WTC11 (cell line): Measurements from ENCODE around the gene KIRREL3. TPM values are rescaled to one million over a fixed set of nuclear protein-coding genes. Genes with fewer than 3 reads are reported as not detected.

ENCODE experiments used
- ATAC-seq: fragments of 200-7000 bp; cut with Tn5 transposase; 2 replicates; pipeline ENCODE4 v1.10.0; 2021; ENCODE audit warnings: mild to moderate bottlenecking, moderate library complexity
- CTCF ChIA-PET: fragments of 300-600 bp; sonication (Branson Sonifier 250); formaldehyde crosslinking; loops from one replicate; lab custom pipeline; 2021; ENCODE audit warnings: antibody characterized with exemption; lab: Charles Lee
- POLR2A ChIA-PET: fragments of 350-600 bp; sonication (Branson Sonifier 250); formaldehyde crosslinking; loops from one replicate; lab custom pipeline; 2021; ENCODE audit warnings: antibody characterized with exemption; lab: Charles Lee
- DNase-seq: peaks from one replicate; pipeline ENCODE4 v3.0.0; 2021; ENCODE audit warnings: low spot score
- H3K27ac Mint-ChIP-seq: 2 replicates; pipeline ENCODE4 v1.8.0; 2021; ENCODE audit warnings: mixed read lengths
- H3K27me3 Mint-ChIP-seq: 2 replicates; pipeline ENCODE4 v1.8.0; 2021; ENCODE audit warnings: low read depth, mild to moderate bottlenecking, moderate library complexity, mixed read lengths
- H3K36me3 Mint-ChIP-seq: 2 replicates; pipeline ENCODE4 v1.8.0; 2021; ENCODE audit warnings: mixed read lengths
- H3K4me1 Mint-ChIP-seq: 2 replicates; pipeline ENCODE4 v1.8.0; 2022; ENCODE audit warnings: mixed read lengths
- H3K4me3 Mint-ChIP-seq: 2 replicates; pipeline ENCODE4 v1.8.0; 2021; ENCODE audit warnings: mild to moderate bottlenecking, moderate library complexity, mixed read lengths
- H3K9me3 Mint-ChIP-seq: 2 replicates; pipeline ENCODE4 v1.8.0; 2021; ENCODE audit warnings: mixed read lengths
- ATF1 ChIP-seq: sonication (generic); formaldehyde crosslinking; IDR thresholded peaks from 2 replicates; pipeline ENCODE4 v1.8.1; 2023; ENCODE audit warnings: mild to moderate bottlenecking, moderate library complexity, missing genetic modification reagents
- ELF4 ChIP-seq: sonication (generic); formaldehyde crosslinking; IDR thresholded peaks from 2 replicates; pipeline ENCODE4 v1.8.1; 2022; ENCODE audit warnings: low read depth, mild to moderate bottlenecking, moderate library complexity, missing genetic modification reagents
- GABPB1 ChIP-seq: sonication (generic); formaldehyde crosslinking; IDR thresholded peaks from 2 replicates; pipeline ENCODE4 v1.8.1; 2023; ENCODE audit warnings: mild to moderate bottlenecking, missing genetic modification reagents
- GRHL2 ChIP-seq: fragments of 250-450 bp; sonication (Bioruptor Pico); IDR thresholded peaks from 2 replicates; pipeline ENCODE4 v1.8.0; 2022; ENCODE audit warnings: mild to moderate bottlenecking, moderate library complexity; ENCODE audit not compliant: insufficient replicate concordance, severe bottlenecking
- HMGA2 ChIP-seq: fragments of 250-450 bp; sonication (Bioruptor Pico); IDR thresholded peaks from 2 replicates; pipeline ENCODE4 v1.4.0; 2021; ENCODE audit warnings: mild to moderate bottlenecking, moderate library complexity
- KAT7 ChIP-seq: sonication (generic); formaldehyde crosslinking; IDR thresholded peaks from 2 replicates; pipeline ENCODE4 v1.8.1; 2023; ENCODE audit warnings: missing genetic modification reagents, mild to moderate bottlenecking, borderline replicate concordance
- NFATC4 ChIP-seq: fragments of 250-450 bp; sonication (Bioruptor Pico); IDR thresholded peaks from 2 replicates; pipeline ENCODE4 v1.9.0; 2021; ENCODE audit warnings: mild to moderate bottlenecking
- NFE2L1 ChIP-seq: sonication (generic); formaldehyde crosslinking; IDR thresholded peaks from 2 replicates; pipeline ENCODE4 v1.8.1; 2023; ENCODE audit warnings: missing genetic modification reagents
- NR1H2 ChIP-seq: sonication (generic); formaldehyde crosslinking; IDR thresholded peaks from 2 replicates; pipeline ENCODE4 v1.9.0; 2021; ENCODE audit warnings: mild to moderate bottlenecking, moderate library complexity, missing genetic modification reagents
- RORB ChIP-seq: fragments of 250-450 bp; sonication (Bioruptor Pico); IDR thresholded peaks from 2 replicates; pipeline ENCODE4 v1.9.0; 2021; ENCODE audit warnings: mild to moderate bottlenecking
- SOX15 ChIP-seq: fragments of 250-450 bp; sonication (Bioruptor Pico); IDR thresholded peaks from 2 replicates; pipeline ENCODE4 v1.9.0; 2021; ENCODE audit warnings: mild to moderate bottlenecking
- ZNF317 ChIP-seq: sonication (generic); formaldehyde crosslinking; IDR thresholded peaks from 2 replicates; pipeline ENCODE4 v1.8.1; 2023; ENCODE audit warnings: low read depth, mild to moderate bottlenecking, moderate library complexity, missing genetic modification reagents, borderline replicate concordance
- total RNA-seq: library from RNA; stranded (reverse); gene quantifications from 3 replicates; pipeline ENCODE4 v1.2.3, GENCODE V29; 2021
- TF ChIP-seq, protein P1 (sequence below): sonication (generic); formaldehyde crosslinking; IDR thresholded peaks from 2 replicates; pipeline ENCODE4 v1.8.0; 2023; ENCODE audit warnings: missing genetic modification reagents, mild to moderate bottlenecking, borderline replicate concordance
- TF ChIP-seq, protein P2 (sequence below): sonication (generic); formaldehyde crosslinking; IDR thresholded peaks from 2 replicates; pipeline ENCODE4 v1.8.1; 2022; ENCODE audit warnings: mild to moderate bottlenecking, moderate library complexity, missing genetic modification reagents
- TF ChIP-seq, protein P3 (sequence below): sonication (generic); formaldehyde crosslinking; IDR thresholded peaks from 2 replicates; pipeline ENCODE4 v1.8.0; 2023; ENCODE audit warnings: mild to moderate bottlenecking, missing genetic modification reagents
- TF ChIP-seq, protein P4 (sequence below): sonication (generic); formaldehyde crosslinking; IDR thresholded peaks from 2 replicates; pipeline ENCODE4 v1.8.0; 2022; ENCODE audit warnings: mild to moderate bottlenecking, missing genetic modification reagents
- TF ChIP-seq, protein P5 (sequence below): sonication (generic); formaldehyde crosslinking; IDR thresholded peaks from 2 replicates; pipeline ENCODE4 v1.8.0; 2023; ENCODE audit warnings: missing genetic modification reagents
- TF ChIP-seq, protein P6 (sequence below): sonication (generic); formaldehyde crosslinking; conservative IDR thresholded peaks from 2 replicates; pipeline ENCODE4 v1.8.1; 2022; ENCODE audit warnings: mild to moderate bottlenecking, missing genetic modification reagents
- TF ChIP-seq, protein P7 (sequence below): sonication (generic); formaldehyde crosslinking; IDR thresholded peaks from 2 replicates; pipeline ENCODE4 v1.8.1; 2023; ENCODE audit warnings: mild to moderate bottlenecking, missing genetic modification reagents, moderate library complexity
- TF ChIP-seq, protein P8 (sequence below): sonication (generic); formaldehyde crosslinking; IDR thresholded peaks from 2 replicates; pipeline ENCODE4 v1.8.1; 2023; ENCODE audit warnings: mild to moderate bottlenecking, missing genetic modification reagents

KIRREL3 gene
- total RNA-seq, 1 experiment from 2014 or later: 0.59 TPM

DNA sequence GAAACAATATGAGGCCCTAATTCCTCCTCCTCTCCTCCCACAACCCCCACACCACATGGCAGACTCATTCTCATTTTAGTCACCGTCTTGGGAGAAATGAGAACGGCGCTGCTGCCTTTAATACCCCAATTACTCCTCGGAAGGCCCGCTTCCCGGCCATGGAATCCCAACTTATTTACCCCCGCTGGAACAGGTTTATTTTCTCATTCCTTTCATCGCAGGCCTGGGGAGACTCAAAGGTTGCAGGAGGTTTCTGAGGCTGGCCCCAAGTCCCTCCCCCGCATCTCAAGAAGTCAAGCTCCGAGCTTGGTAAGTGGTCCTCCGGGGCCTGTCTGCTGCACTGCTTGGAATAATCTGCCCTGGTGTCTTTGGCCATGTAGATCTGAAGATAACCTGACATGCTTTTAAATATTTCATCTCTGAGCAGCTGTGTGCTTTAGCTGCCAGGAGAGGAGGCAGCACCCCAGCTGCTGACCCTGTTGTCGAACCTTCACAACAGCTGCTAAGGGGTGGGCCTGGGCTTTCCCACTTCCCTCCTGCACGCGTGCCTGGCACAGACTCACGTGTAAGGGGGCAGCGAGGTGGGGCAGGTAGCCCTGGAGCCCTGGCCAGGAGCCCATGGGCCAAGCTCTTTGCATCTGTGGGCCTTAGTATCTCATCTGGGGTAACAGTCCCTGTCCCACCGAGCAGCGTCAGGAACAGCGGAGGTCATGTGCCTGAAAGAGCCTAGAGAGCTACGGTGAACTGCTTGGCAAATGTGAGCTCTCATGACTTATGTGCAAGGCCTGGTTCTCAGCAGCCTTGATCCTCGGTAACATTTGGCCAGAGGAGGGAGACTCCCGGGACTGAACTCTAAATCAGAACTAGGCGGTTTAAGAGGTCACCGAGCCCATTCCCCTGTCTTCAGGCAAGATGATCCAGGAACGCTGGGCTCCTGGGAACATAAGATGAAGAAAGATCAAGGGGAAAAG, 480.5 kb downstream of the KIRREL3 start:
- peaks cover 7% of the 10 kb centered on the region; the same call in 1 of the 2 replicates for H3K4me1 Mint-ChIP-seq
- H3K9me3 Mint-ChIP-seq: no peaks in the 10 kb centered on the region
- no peak for TF ChIP-seq GRHL2 (CRISPR knock-in tag)
- no peak for TF ChIP-seq RORB (CRISPR knock-in tag)
- TF ChIP-seq, protein P1, sequence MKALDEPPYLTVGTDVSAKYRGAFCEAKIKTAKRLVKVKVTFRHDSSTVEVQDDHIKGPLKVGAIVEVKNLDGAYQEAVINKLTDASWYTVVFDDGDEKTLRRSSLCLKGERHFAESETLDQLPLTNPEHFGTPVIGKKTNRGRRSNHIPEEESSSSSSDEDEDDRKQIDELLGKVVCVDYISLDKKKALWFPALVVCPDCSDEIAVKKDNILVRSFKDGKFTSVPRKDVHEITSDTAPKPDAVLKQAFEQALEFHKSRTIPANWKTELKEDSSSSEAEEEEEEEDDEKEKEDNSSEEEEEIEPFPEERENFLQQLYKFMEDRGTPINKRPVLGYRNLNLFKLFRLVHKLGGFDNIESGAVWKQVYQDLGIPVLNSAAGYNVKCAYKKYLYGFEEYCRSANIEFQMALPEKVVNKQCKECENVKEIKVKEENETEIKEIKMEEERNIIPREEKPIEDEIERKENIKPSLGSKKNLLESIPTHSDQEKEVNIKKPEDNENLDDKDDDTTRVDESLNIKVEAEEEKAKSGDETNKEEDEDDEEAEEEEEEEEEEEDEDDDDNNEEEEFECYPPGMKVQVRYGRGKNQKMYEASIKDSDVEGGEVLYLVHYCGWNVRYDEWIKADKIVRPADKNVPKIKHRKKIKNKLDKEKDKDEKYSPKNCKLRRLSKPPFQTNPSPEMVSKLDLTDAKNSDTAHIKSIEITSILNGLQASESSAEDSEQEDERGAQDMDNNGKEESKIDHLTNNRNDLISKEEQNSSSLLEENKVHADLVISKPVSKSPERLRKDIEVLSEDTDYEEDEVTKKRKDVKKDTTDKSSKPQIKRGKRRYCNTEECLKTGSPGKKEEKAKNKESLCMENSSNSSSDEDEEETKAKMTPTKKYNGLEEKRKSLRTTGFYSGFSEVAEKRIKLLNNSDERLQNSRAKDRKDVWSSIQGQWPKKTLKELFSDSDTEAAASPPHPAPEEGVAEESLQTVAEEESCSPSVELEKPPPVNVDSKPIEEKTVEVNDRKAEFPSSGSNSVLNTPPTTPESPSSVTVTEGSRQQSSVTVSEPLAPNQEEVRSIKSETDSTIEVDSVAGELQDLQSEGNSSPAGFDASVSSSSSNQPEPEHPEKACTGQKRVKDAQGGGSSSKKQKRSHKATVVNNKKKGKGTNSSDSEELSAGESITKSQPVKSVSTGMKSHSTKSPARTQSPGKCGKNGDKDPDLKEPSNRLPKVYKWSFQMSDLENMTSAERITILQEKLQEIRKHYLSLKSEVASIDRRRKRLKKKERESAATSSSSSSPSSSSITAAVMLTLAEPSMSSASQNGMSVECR: no peak
- no peak for TF ChIP-seq KAT7 (CRISPR knock-in tag)
- no peak for TF ChIP-seq ELF4 (CRISPR knock-in tag)
- TF ChIP-seq NFE2L1 (CRISPR knock-in tag): no peak
- TF ChIP-seq, protein P2, sequence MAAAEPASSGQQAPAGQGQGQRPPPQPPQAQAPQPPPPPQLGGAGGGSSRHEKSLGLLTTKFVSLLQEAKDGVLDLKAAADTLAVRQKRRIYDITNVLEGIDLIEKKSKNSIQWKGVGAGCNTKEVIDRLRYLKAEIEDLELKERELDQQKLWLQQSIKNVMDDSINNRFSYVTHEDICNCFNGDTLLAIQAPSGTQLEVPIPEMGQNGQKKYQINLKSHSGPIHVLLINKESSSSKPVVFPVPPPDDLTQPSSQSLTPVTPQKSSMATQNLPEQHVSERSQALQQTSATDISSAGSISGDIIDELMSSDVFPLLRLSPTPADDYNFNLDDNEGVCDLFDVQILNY: no peak
- TF ChIP-seq GABPB1: no peak
- no peak for TF ChIP-seq ZNF317 (CRISPR knock-in tag)
- TF ChIP-seq, protein P3, sequence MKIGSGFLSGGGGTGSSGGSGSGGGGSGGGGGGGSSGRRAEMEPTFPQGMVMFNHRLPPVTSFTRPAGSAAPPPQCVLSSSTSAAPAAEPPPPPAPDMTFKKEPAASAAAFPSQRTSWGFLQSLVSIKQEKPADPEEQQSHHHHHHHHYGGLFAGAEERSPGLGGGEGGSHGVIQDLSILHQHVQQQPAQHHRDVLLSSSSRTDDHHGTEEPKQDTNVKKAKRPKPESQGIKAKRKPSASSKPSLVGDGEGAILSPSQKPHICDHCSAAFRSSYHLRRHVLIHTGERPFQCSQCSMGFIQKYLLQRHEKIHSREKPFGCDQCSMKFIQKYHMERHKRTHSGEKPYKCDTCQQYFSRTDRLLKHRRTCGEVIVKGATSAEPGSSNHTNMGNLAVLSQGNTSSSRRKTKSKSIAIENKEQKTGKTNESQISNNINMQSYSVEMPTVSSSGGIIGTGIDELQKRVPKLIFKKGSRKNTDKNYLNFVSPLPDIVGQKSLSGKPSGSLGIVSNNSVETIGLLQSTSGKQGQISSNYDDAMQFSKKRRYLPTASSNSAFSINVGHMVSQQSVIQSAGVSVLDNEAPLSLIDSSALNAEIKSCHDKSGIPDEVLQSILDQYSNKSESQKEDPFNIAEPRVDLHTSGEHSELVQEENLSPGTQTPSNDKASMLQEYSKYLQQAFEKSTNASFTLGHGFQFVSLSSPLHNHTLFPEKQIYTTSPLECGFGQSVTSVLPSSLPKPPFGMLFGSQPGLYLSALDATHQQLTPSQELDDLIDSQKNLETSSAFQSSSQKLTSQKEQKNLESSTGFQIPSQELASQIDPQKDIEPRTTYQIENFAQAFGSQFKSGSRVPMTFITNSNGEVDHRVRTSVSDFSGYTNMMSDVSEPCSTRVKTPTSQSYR (CRISPR knock-in tag): no peak
- TF ChIP-seq, protein P4, sequence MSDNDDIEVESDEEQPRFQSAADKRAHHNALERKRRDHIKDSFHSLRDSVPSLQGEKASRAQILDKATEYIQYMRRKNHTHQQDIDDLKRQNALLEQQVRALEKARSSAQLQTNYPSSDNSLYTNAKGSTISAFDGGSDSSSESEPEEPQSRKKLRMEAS (CRISPR knock-in tag): no peak
- TF ChIP-seq ATF1 (CRISPR knock-in tag): no peak
- no peak for TF ChIP-seq NFATC4 (CRISPR knock-in tag)
- no peak for TF ChIP-seq SOX15
- H3K27me3 Mint-ChIP-seq: no peaks in the 10 kb centered on the region; the same call in 1 of the 2 replicates
- ChIA-PET POLR2A (no interaction called here), CTCF (interaction anchor here (1.1 to 2.5 kb wide), 2 partner anchors 40 to 53 kb away, joined by 3 to 12 read pairs; no protein-coding TSS in a partner anchor)
- H3K4me3 Mint-ChIP-seq: no peak overlapping the region
- no peak overlapping the region for H3K27ac Mint-ChIP-seq
- H3K36me3 Mint-ChIP-seq: no peaks in the 10 kb centered on the region
- no peak for DNase-seq
- no peak for ATAC-seq

DNA sequence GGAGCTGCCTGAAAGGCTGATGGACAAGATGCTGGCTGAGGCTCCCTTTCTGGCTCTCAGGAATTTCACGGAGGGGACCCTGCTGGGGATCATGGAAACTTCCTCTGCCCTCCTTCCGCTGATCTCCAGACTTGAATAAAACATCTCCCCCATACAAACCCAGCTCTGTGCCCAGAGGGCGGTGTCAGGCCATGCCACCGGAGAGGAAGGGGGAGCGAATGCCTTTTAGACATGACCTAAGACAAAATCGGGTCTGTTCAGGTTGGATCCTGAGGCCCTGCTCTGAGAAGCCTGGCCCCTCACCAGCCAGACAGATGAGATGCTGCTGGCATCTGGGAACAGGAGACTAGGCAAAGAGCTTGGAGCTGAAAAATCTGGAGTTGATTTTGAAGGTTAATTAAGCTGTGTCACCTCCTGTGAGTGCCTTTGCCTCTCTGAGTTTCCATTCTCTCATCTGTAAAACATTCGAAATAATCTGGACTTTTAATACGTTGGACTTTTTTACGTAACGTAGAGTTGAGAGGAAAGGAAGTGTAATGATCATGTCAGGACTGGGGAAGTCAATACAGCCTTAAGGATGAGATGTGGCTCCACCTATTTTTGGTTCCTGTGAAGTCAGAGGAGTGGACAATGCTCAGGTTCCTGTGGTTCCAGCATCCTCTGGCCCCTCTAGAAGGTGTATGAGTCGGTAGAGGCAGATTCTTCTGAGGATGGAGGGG, 481.4 kb downstream of the KIRREL3 start:
- Mint-ChIP-seq H3K27ac (no peak overlapping the region; the same call in 1 of the 2 replicates), H3K9me3 (no peaks in the 10 kb centered on the region), H3K27me3 (no peaks in the 10 kb centered on the region; the same call in 1 of the 2 replicates), H3K4me1 (peaks cover 7% of the 10 kb centered on the region; the same call in 1 of the 2 replicates), H3K4me3 (no peak overlapping the region), H3K36me3 (no peaks in the 10 kb centered on the region)
- no peak for DNase-seq
- ATAC-seq: no peak
- ChIA-PET CTCF (interaction anchor here (2.5 kb wide), 1 partner anchor 39 kb away, joined by 12 read pairs; no protein-coding TSS in a partner anchor), POLR2A (no interaction called here)
- TF ChIP-seq, protein P5, sequence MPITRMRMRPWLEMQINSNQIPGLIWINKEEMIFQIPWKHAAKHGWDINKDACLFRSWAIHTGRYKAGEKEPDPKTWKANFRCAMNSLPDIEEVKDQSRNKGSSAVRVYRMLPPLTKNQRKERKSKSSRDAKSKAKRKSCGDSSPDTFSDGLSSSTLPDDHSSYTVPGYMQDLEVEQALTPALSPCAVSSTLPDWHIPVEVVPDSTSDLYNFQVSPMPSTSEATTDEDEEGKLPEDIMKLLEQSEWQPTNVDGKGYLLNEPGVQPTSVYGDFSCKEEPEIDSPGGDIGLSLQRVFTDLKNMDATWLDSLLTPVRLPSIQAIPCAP: no peak
- TF ChIP-seq NR1H2 (no peak), HMGA2 (CRISPR knock-in tag) (no peak)
- TF ChIP-seq, protein P6, sequence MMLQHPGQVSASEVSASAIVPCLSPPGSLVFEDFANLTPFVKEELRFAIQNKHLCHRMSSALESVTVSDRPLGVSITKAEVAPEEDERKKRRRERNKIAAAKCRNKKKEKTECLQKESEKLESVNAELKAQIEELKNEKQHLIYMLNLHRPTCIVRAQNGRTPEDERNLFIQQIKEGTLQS (CRISPR knock-in tag): no peak
- TF ChIP-seq, protein P7, sequence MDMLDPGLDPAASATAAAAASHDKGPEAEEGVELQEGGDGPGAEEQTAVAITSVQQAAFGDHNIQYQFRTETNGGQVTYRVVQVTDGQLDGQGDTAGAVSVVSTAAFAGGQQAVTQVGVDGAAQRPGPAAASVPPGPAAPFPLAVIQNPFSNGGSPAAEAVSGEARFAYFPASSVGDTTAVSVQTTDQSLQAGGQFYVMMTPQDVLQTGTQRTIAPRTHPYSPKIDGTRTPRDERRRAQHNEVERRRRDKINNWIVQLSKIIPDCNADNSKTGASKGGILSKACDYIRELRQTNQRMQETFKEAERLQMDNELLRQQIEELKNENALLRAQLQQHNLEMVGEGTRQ (CRISPR knock-in tag): no peak
- TF ChIP-seq, protein P8, sequence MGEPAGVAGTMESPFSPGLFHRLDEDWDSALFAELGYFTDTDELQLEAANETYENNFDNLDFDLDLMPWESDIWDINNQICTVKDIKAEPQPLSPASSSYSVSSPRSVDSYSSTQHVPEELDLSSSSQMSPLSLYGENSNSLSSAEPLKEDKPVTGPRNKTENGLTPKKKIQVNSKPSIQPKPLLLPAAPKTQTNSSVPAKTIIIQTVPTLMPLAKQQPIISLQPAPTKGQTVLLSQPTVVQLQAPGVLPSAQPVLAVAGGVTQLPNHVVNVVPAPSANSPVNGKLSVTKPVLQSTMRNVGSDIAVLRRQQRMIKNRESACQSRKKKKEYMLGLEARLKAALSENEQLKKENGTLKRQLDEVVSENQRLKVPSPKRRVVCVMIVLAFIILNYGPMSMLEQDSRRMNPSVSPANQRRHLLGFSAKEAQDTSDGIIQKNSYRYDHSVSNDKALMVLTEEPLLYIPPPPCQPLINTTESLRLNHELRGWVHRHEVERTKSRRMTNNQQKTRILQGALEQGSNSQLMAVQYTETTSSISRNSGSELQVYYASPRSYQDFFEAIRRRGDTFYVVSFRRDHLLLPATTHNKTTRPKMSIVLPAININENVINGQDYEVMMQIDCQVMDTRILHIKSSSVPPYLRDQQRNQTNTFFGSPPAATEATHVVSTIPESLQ (CRISPR knock-in tag): no peak
